K562 (cell line): ENCODE measurements around the gene SLC43A2. TPM values are rescaled to one million over a fixed set of nuclear protein-coding genes. Genes with fewer than 3 reads are reported as not detected.

Experiments
- ATAC-seq: fragments of 200-7000 bp; cut with Tn5 transposase; 3 replicates; pipeline ENCODE4 v1.9.1; 2020; ENCODE audit warnings: moderate library complexity
- BruUV-seq: library from RNA; stranded (reverse); fragments of 400-500 nt; replicated peaks from 2 replicates; lab custom pipeline; 2021; lab: Mats Ljungman, UMichigan
- CTCF ChIA-PET: fragments of 300-600 bp; formaldehyde crosslinking; extraction: SDS; loops from one replicate; lab custom pipeline; 2021; ENCODE audit warnings: low intra/inter-chr PET ratio; lab: Yijun Ruan, JAX
- POLR2A ChIA-PET: fragments of 300-600, 350-650 bp; sonication (Branson Sonifier 250); formaldehyde crosslinking; extraction: SDS; loops from one replicate; lab custom pipeline; 2021; ENCODE audit warnings: antibody characterized with exemption, inconsistent platforms; lab: Yijun Ruan, JAX
- DNase-seq, 4 experiments: peaks; one replicate each; pipeline versions ENCODE4 v3.0.0 to v3.0.0-alpha.2; 2011 to 2018; ENCODE audit warnings: low spot score in 3 of 4, mixed read lengths in 3 of 4; ENCODE audit errors: extremely low read depth in 1 of 4
- FAIRE-seq: peaks from 2 replicates; lab custom pipeline; 2011; peaks lifted over from hg19 to GRCh38; lab: Jason Lieb, UNC
- H2AFZ ChIP-seq: 2 replicates; pipeline ENCODE4 v1.6.0; 2011; ENCODE audit warnings: low read depth, low read length, control low read depth, inconsistent platforms
- H3K27ac ChIP-seq: fragments of 200-600 bp; 3 replicates; pipeline ENCODE4 v1.8.0; 2011; ENCODE audit warnings: low read depth, mild to moderate bottlenecking, control low read depth, inconsistent platforms, low read length, moderate library complexity, mixed read lengths; ENCODE audit errors: extremely low read depth
- H3K27me3 ChIP-seq, 2 experiments: fragments of 300-600 bp in 1 of 2; 2 replicates in 1 of 2; 3 replicates in 1 of 2; pipeline versions ENCODE4 v1.6.0 to v1.8.0; 2011; ENCODE audit warnings: inconsistent platforms in 2 of 2, low read length in 2 of 2, mild to moderate bottlenecking in 1 of 2, mixed read lengths in 1 of 2, moderate library complexity in 1 of 2; ENCODE audit not compliant: control insufficient read depth in 2 of 2, insufficient read depth in 2 of 2
- H3K36me3 ChIP-seq: fragments of 300-600 bp; 3 replicates; pipeline ENCODE4 v1.8.0; 2011; ENCODE audit warnings: mild to moderate bottlenecking, low read length, inconsistent platforms; ENCODE audit not compliant: control insufficient read depth, insufficient read depth
- H3K4me1 ChIP-seq, 2 experiments: fragments of 200-600 bp in 1 of 2; replicated peaks in 1 of 2; 2 replicates in 1 of 2; 3 replicates in 1 of 2; pipeline versions ENCODE4 v1.5.1 to v1.8.0; 2011; ENCODE audit warnings: inconsistent platforms in 2 of 2, low read length in 2 of 2, mild to moderate bottlenecking in 1 of 2, mixed read lengths in 1 of 2, moderate library complexity in 1 of 2; ENCODE audit not compliant: control insufficient read depth in 2 of 2, insufficient read depth in 2 of 2
- H3K4me2 ChIP-seq: 2 replicates; pipeline ENCODE4 v1.6.1; 2011; ENCODE audit warnings: low read length, control low read depth, inconsistent platforms, mixed read lengths; ENCODE audit not compliant: insufficient read depth
- H3K4me3 ChIP-seq: fragments of 200-600 bp; sonication (generic), shearing (Covaris generic); 2 replicates; pipeline ENCODE4 v1.5.1; 2016; ENCODE audit warnings: control low read depth, inconsistent platforms
- H3K79me2 ChIP-seq: fragments of 200-600 bp; 3 replicates; pipeline ENCODE4 v1.8.0; 2011; ENCODE audit warnings: low read length, inconsistent platforms; ENCODE audit not compliant: control insufficient read depth, insufficient read depth
- H3K9ac ChIP-seq, 2 experiments: 2 replicates each; pipeline versions ENCODE4 v1.6.0 to v1.6.1; 2011; ENCODE audit warnings: low read depth in 2 of 2, low read length in 2 of 2, control low read depth in 1 of 2, inconsistent platforms in 1 of 2, mild to moderate bottlenecking in 1 of 2, mixed read lengths in 1 of 2; ENCODE audit not compliant: insufficient read depth in 1 of 2
- H3K9me1 ChIP-seq: one replicate; pipeline ENCODE4 v1.6.0; 2011; ENCODE audit warnings: inconsistent platforms, mild to moderate bottlenecking, low read length, moderate library complexity; ENCODE audit not compliant: control insufficient read depth, insufficient read depth
- H3K9me3 ChIP-seq: replicated peaks from 2 replicates; pipeline ENCODE4 v1.5.1; 2011; ENCODE audit warnings: low read depth, low read length, inconsistent platforms; ENCODE audit not compliant: control insufficient read depth, insufficient read depth
- H4K20me1 ChIP-seq: replicated peaks from 2 replicates; pipeline ENCODE4 v1.6.1; 2011; ENCODE audit warnings: low read length, inconsistent platforms, mixed read lengths; ENCODE audit not compliant: control insufficient read depth, insufficient read depth
- CEBPG ChIP-seq, 3 experiments: fragments of 200-800 bp in 1 of 3; sonication (Bioruptor generic) in 1 of 3; sonication (generic) in 1 of 3; formaldehyde crosslinking in 1 of 3; IDR thresholded peaks in 2 of 3; conservative IDR thresholded peaks in 1 of 3; 2 replicates each; pipeline versions ENCODE4 v1.6.1 to v1.8.0; 2016 to 2022; ENCODE audit warnings: missing compliant biosample characterization in 2 of 3, missing genetic modification characterization in 2 of 3, mild to moderate bottlenecking in 1 of 3, missing genetic modification reagents in 1 of 3
- CREB1 ChIP-seq, 2 experiments: sonication (generic) in 1 of 2; formaldehyde crosslinking in 1 of 2; IDR thresholded peaks; 2 replicates each; pipeline versions ENCODE4 v1.6.1 to v1.8.0; 2012 to 2022; ENCODE audit warnings: inconsistent platforms in 1 of 2, mild to moderate bottlenecking in 1 of 2, missing genetic modification reagents in 1 of 2, moderate library complexity in 1 of 2
- GATAD2A ChIP-seq: fragments of 450-650 bp; IDR thresholded peaks from 2 replicates; pipeline ENCODE4 v1.6.1; 2017
- GMEB1 ChIP-seq: fragments of 250-450 bp; sonication (Bioruptor Pico); IDR thresholded peaks from 2 replicates; pipeline ENCODE4 v1.4.0; 2020; ENCODE audit warnings: mild to moderate bottlenecking
- L3MBTL2 ChIP-seq: fragments of 450-650 bp; IDR thresholded peaks from 2 replicates; pipeline ENCODE4 v1.6.1; 2016; ENCODE audit warnings: mild to moderate bottlenecking, moderate library complexity
- MITF ChIP-seq: IDR thresholded peaks from 2 replicates; pipeline ENCODE4 v1.6.1; 2014; ENCODE audit warnings: antibody characterized with exemption
- MXD1 ChIP-seq: fragments of 250-450 bp; sonication (Bioruptor Pico); IDR thresholded peaks from 2 replicates; pipeline ENCODE4 v1.8.0; 2021; ENCODE audit warnings: borderline replicate concordance, mild to moderate bottlenecking, moderate library complexity; ENCODE audit not compliant: poor library complexity, severe bottlenecking
- MXI1 ChIP-seq: IDR thresholded peaks from 2 replicates; pipeline ENCODE4 v1.6.1; 2011; ENCODE audit warnings: low read depth, mild to moderate bottlenecking, improper control_type of control experiment, low read length
- NRF1 ChIP-seq, 2 experiments: fragments of 450-650 bp; IDR thresholded peaks in 1 of 2; conservative IDR thresholded peaks in 1 of 2; 2 replicates each; pipeline ENCODE4 v1.6.1; 2014; ENCODE audit warnings: mild to moderate bottlenecking in 2 of 2
- PCBP2 ChIP-seq: fragments of 200-400 bp; formaldehyde crosslinking; IDR thresholded peaks from 2 replicates; pipeline ENCODE4 v1.6.1; 2018; ENCODE audit warnings: low read length, low read depth, mild to moderate bottlenecking, moderate library complexity; ENCODE audit not compliant: poor library complexity, severe bottlenecking
- PHF20 ChIP-seq: fragments of 450-650 bp; IDR thresholded peaks from 2 replicates; pipeline ENCODE4 v1.6.1; 2018; ENCODE audit not compliant: partially characterized antibody
- PTBP1 ChIP-seq: fragments of 200-400 bp; formaldehyde crosslinking; IDR thresholded peaks from 2 replicates; pipeline ENCODE4 v1.6.1; 2017; ENCODE audit warnings: low read depth, low read length
- SP1 ChIP-seq: sonication (generic); formaldehyde crosslinking; IDR thresholded peaks from 2 replicates; pipeline ENCODE4 v1.8.1; 2022; ENCODE audit warnings: mild to moderate bottlenecking, missing genetic modification reagents
- ZNF133 ChIP-seq: fragments of 250-450 bp; sonication (Bioruptor Pico); IDR thresholded peaks from 2 replicates; pipeline ENCODE4 v1.4.0; 2020; ENCODE audit warnings: mild to moderate bottlenecking
- ZNF311 ChIP-seq: fragments of 250-450 bp; sonication (Bioruptor Pico); IDR thresholded peaks from 2 replicates; pipeline ENCODE4 v1.4.0; 2020; ENCODE audit warnings: mild to moderate bottlenecking, moderate library complexity
- ZNF347 ChIP-seq: fragments of 450-650 bp; formaldehyde crosslinking; IDR thresholded peaks from 2 replicates; pipeline ENCODE4 v1.4.0; 2020; ENCODE audit warnings: low read depth, mild to moderate bottlenecking, moderate library complexity
- ZNF408 ChIP-seq: fragments of 250-450 bp; sonication (Bioruptor Pico); IDR thresholded peaks from 2 replicates; pipeline ENCODE4 v1.4.0; 2020; ENCODE audit warnings: low read depth, mild to moderate bottlenecking, moderate library complexity
- ZNF551 ChIP-seq: fragments of 250-450 bp; sonication (Bioruptor Pico); IDR thresholded peaks from 2 replicates; pipeline ENCODE4 v1.5.0; 2021; ENCODE audit warnings: mild to moderate bottlenecking, moderate library complexity
- WGBS: fragments of 100-300 bp; shearing (Covaris generic); methylation state at CpG from one replicate; pipeline ENCODE4 v1.1.6; 2016; ENCODE audit warnings: low coverage, mixed read lengths; ENCODE audit not compliant: insufficient coverage; ENCODE audit errors: missing lambda C conversion rate; 5-methylcytosine and 5-hydroxymethylcytosine counted together
- in situ Hi-C: fragments of 300-500 bp; cut with MboI; formaldehyde crosslinking; loops from 4 replicates; pipeline ENCODE4 v1.15.0; 2018; ENCODE audit warnings: inconsistent platforms, mixed read lengths
- intact Hi-C: fragments of 100-400 bp; cut with micrococcal nuclease; formaldehyde crosslinking; loops from 2 replicates; pipeline ENCODE4 v1.14.2; 2022
- polyA plus RNA-seq, 8 experiments: library from polyadenylated mRNA; depleted of rRNA in 4 of 8; stranded (reverse) in 5 of 8; unstranded in 3 of 8; fragments of >200 nt; fragmentation: Nextera tagmentation in 2 of 8; fragmentation: Illumina TruSeq in 1 of 8; extraction: Ambion mirVana in 2 of 8; extraction: Trizol in 1 of 8; gene quantifications; 2 replicates each; pipeline versions ENCODE4 v1.2.1 to v1.2.3, GENCODE V29; 2011 to 2014; ENCODE audit warnings: inconsistent platforms in 1 of 8, missing spikeins in 1 of 8
- total RNA-seq, 7 experiments: library from RNA; depleted of rRNA in 6 of 7; stranded (reverse); fragments of >200 nt in 6 of 7; fragmentation: Illumina TruSeq in 2 of 7; extraction: Trizol in 2 of 7; gene quantifications; 2 replicates each; pipeline versions ENCODE4 v1.2.1 to v1.2.3, GENCODE V29; 2011 to 2021; ENCODE audit warnings: low replicate concordance in 1 of 7

SLC43A2 gene
- total and polyA plus RNA-seq, 9 of the 15 experiments (the other 6 are each of a cell fraction or from before 2014, with no cell fraction given), result 0.03 to 10.2 (median 3.6) TPM

- Histone ChIP-seq H3K4me2 (peak overlapping the region; percentile 76), H3K4me3 (peak overlapping the region; percentile 63), H3K36me3 (peaks cover 27% of the 10 kb centered on the region; the same call in 2 of the 3 replicates), H3K9me3 (no peaks in the 10 kb centered on the region), H2AFZ (no peak overlapping the region), H3K27me3 (no peaks in the 10 kb centered on the region), H3K27ac (peak overlapping the region; percentile 78; the same call in 1 of the 3 replicates), H3K9me1 (no peaks in the 10 kb centered on the region), H3K79me2 (peaks cover 39% of the 10 kb centered on the region), H3K4me1 (peaks cover 19 to 55% of the 10 kb centered on the region in 2 experiments; a peak in 4 of 5 replicates), H4K20me1 (peaks cover 12% of the 10 kb centered on the region), H3K9ac (peak overlapping the region; percentile 65 to 94)
- WGBS, result 14% methylated on average over 22 of the region's 47 CpGs
- intact Hi-C loops, result no loop called here
- peak in 3 of 4 experiments; percentile 45 to 48 (median 47) for DNase-seq
- BruUV-seq, result no TSS peak
- FAIRE-seq, result no peak
- in situ Hi-C loops, result no loop called here
- ChIA-PET CTCF (no interaction called here), POLR2A (interaction anchor here (0.6 to 1.3 kb wide), 4 partner anchors 14 to 164 kb away, joined by 3 to 4 read pairs (median 3); no protein-coding TSS in a partner anchor)
- peak; percentile 72 for ATAC-seq
- no peak for TF ChIP-seq ZNF551 (CRISPR knock-in tag)
- no peak for TF ChIP-seq MXI1
- no peak for TF ChIP-seq CREB1 (IDR thresholded peaks at IDR 0.05)
- TF ChIP-seq CREB1 (CRISPR knock-in tag; IDR thresholded peaks at IDR 0.05), result no peak
- 0 out of 2 replicates have a peak, but pooled peaks have one; percentile 30 for TF ChIP-seq GATAD2A
- no peak for TF ChIP-seq ZNF133
- no peak for TF ChIP-seq L3MBTL2
- TF ChIP-seq SP1, result no peak
- TF ChIP-seq GMEB1, result no peak
- no peak for TF ChIP-seq ZNF311
- TF ChIP-seq NRF1 (conservative IDR thresholded peaks at IDR 0.05 in 1 of 2, IDR thresholded peaks at IDR 0.05 in 1 of 2), result peak; percentile 47; a peak in 2 of 4 replicates
- no peak for TF ChIP-seq PCBP2
- no peak for TF ChIP-seq MITF
- no peak for TF ChIP-seq MXD1 (CRISPR knock-in tag)
- no peak for TF ChIP-seq PTBP1
- TF ChIP-seq PHF20, result no peak
- TF ChIP-seq CEBPG (CRISPR knock-in tag; IDR thresholded peaks at IDR 0.05), result no peak
- no peak for TF ChIP-seq CEBPG (tag; conservative IDR thresholded peaks at IDR 0.05 in 1 of 2, IDR thresholded peaks at IDR 0.05 in 1 of 2)
- no peak for TF ChIP-seq ZNF408 (CRISPR knock-in tag)
- no peak for TF ChIP-seq ZNF347 (CRISPR knock-in tag)
These were observed 67.0 kb downstream of the SLC43A2 start for GRCh38 chr17:1561420-1562175.
